D721Med (cell line): ENCODE results near the gene SLC35E2B.
A peak's percentile ranks its signal among the peaks of the same experiment; 100 is the strongest.

Experiments
- DNase-seq: peaks from one replicate; pipeline ENCODE4 v3.0.0; 2011; ENCODE audit warnings: low spot score; ENCODE audit not compliant: insufficient read length
- FAIRE-seq: peaks from 2 replicates; lab custom pipeline; 2011; peaks lifted over from hg19 to GRCh38; lab: Jason Lieb, UNC
- TF ChIP-seq, protein P1 (sequence below): IDR thresholded peaks from 2 replicates; pipeline ENCODE4 v1.5.1; 2012; ENCODE audit warnings: mild to moderate bottlenecking, control low read depth; ENCODE audit not compliant: insufficient read depth; ENCODE audit errors: missing control alignments

SLC35E2B gene

DNA sequence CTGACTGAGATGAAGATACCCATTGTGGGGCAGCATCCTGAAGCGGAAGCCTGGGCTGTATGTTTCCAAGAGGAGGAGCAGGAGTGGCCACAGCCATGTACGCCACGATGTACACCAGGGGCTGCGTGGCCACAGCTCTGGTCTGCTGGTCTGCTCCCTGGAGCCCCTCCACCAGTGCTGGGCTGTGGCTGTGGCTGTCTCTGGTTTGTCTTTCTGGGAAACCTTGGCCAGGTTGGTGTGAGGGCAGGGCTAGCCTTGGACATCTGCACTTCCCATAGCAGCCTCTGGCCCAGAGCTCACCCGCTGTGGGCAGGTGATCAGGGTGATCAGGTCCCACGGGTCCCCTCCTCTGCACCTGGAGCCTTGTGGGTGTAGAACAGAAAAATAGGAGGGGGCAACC is 74.7 kb downstream of the SLC35E2B start:
- DNase-seq (no peak), FAIRE-seq (no peak)
- TF ChIP-seq, protein P1, sequence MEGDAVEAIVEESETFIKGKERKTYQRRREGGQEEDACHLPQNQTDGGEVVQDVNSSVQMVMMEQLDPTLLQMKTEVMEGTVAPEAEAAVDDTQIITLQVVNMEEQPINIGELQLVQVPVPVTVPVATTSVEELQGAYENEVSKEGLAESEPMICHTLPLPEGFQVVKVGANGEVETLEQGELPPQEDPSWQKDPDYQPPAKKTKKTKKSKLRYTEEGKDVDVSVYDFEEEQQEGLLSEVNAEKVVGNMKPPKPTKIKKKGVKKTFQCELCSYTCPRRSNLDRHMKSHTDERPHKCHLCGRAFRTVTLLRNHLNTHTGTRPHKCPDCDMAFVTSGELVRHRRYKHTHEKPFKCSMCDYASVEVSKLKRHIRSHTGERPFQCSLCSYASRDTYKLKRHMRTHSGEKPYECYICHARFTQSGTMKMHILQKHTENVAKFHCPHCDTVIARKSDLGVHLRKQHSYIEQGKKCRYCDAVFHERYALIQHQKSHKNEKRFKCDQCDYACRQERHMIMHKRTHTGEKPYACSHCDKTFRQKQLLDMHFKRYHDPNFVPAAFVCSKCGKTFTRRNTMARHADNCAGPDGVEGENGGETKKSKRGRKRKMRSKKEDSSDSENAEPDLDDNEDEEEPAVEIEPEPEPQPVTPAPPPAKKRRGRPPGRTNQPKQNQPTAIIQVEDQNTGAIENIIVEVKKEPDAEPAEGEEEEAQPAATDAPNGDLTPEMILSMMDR, result no peak

DNA sequence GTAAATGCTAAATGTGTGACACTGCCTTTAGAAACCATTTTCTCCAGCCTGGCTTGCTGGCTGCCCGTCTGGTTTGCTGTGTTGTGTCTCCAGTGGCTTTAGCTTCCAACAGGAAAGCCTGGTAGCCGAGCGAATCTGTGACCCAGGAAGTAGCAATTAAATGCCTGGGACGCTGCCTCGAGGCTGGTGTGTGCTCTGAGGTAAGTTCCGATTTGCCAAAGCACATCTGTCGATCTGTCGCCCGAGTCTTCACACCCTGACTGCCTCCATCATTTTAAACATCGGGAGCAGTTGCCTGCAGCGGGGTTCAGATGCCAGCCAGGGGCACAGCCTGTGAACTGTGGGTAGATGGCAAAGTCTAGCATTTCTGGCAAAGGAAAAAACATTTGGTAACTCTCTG is 75.1 kb downstream of the SLC35E2B start:
- TF ChIP-seq, protein P1, result no peak
- FAIRE-seq (no peak), DNase-seq (no peak)

DNA sequence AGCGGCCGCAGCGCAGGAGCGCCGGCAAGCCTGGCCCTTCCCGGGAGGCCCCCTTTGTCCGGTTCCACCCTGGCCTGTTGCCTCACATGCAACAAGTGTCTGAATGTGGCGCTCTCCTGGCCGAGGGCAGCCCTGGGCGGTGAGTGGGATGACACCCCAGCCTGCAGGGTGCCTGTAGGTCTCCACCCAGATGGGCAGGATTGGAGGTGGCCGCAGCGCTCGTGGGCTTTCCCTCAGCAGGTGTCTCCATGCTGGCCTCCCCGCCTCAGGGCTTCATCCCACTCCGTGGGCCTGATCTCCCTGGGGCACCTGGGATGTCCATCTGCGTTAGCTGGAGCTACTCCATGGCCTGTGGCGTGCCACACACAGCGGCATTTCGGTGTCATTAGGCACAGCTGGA is 75.8 kb downstream of the SLC35E2B start:
- FAIRE-seq, result no peak
- TF ChIP-seq, protein P1, result no peak
- no peak for DNase-seq

DNA sequence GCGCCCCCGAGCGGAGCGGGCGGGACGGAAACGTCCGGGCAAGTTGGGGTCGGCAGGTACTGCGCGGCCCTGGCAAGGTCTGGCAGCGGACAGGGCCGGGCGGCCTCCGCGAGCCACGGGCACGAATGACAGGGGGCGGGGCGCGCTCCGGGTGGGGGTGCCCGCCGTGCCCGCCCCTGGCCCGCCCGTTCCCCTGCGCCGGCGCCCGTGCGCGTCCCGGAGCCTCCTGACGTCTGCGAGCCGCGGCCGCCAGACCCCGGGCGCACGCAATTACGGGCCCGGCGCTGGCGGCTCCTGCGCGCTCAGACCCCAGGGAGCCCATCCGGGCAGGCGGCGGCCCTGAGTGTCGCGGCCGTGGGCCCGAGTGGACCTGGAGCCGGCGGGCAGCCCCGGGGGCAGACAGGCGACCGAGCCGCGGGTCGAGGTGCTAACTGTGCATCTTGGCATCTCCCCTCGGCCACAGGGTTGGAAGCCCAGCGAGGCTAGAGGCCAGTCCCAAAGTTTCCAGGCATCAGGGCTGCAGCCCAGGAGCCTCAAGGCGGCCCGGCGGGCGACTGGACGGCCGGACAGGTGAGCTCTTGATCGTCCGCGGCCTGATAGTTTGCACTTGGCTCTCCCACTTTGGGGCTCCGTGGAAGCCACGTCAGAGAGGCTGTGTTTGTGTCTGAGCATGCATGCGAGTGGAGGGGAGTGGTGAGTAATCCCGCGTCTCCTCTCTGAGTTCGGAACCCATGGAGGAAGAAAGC is 76.4 kb downstream of the SLC35E2B start:
- DNase-seq, result no peak
- FAIRE-seq, result no peak
- TF ChIP-seq, protein P1, result no peak

DNA sequence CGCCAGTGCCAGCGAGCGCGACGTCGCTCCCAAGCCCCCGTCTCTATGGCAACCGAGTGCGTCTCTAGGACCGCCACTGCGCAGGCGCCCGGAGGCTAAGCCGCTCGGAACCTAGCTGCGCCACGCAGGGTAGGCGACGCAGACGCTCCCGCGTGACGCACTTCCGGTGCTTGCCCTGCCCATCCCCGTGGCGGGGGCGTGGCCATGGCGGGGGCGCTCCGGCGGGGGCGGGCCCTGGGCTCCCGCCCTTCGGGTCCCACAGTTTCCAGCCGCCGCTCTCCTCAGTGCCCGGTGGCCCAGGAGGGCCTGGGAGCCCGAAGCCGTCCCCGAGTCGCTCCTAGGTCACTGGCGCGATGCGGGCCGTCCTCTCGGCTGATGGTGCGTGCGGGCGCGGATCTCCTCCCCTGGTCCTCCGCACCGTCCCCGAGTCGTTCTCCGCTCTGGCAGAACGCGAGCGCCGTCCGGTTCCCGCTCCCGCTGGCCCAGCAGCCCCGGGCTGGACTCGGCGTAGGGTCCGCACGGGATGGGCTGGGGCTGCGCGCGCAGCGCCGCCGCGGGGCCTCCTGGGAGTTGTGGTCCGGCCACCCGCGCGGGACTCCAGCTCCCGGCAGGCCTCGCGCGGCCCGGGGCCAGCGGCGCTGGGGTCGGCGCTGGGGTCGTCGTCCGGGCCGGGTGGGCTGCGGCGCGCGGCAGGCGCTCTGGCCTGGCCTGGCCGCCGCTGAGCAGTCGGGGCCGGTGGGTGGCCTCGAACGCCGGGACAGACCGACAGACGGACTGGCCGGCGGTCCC is 77.1 kb downstream of the SLC35E2B start, which contains the start of gene MIB2:
Gene MIB2, plus strand, starts transcription at position 245 of the 789 bp plus-strand sequence. CDS start 7,953 bp downstream, outside the sequence.
- peak; percentile 95 for DNase-seq
- no peak for FAIRE-seq
- TF ChIP-seq, protein P1, result no peak

DNA sequence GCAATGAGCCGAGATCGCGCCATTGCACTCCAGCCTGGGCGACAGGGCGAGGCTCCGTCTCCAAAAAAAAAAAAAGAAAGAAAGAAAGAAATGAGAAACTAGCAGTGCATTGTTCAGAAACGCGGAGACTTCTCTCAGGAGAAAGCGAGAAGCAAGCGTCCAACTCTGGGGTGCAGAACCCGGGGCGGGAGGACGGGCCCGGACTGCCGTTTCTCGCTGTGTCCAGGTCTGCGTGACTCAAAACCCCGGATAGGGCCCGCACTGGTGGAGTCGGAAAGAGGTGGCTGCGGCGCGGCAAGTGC is 77.7 kb downstream of the SLC35E2B start:
- no peak for DNase-seq

More for the DNA sequence above, 77.7 kb downstream of the SLC35E2B start:
- no peak for FAIRE-seq
- TF ChIP-seq, protein P1, result no peak
